HL-60 (cell line): Measurements from ENCODE around the gene C14orf93.

ENCODE experiments used
- DNase-seq, 2 experiments: peaks; one replicate each; pipeline ENCODE4 v3.0.0-alpha.2; 2010 to 2020; ENCODE audit warnings: low read depth in 1 of 2, low spot score in 1 of 2
- H3K27ac ChIP-seq: fragments of 250-450 bp; sonication (Bioruptor Pico); replicated peaks from 2 replicates; pipeline ENCODE4 v1.5.1; 2020; ENCODE audit warnings: mild to moderate bottlenecking, moderate library complexity
- H3K27me3 ChIP-seq: fragments of 250-450 bp; sonication (Bioruptor Pico); 2 replicates; pipeline ENCODE4 v1.5.1; 2021; ENCODE audit warnings: mild to moderate bottlenecking, moderate library complexity; ENCODE audit not compliant: insufficient read depth, poor library complexity, severe bottlenecking
- H3K4me3 ChIP-seq: replicated peaks from 2 replicates; pipeline ENCODE4 v1.5.1; 2011; ENCODE audit warnings: mild to moderate bottlenecking, control low read depth, low read length; ENCODE audit not compliant: insufficient read depth
- CTCF ChIP-seq: IDR thresholded peaks from one replicate; pipeline ENCODE4 v1.5.1; 2011; ENCODE audit warnings: low read length, control low read depth, inconsistent platforms; ENCODE audit not compliant: insufficient read depth
- GABPA ChIP-seq: IDR thresholded peaks from 2 replicates; pipeline ENCODE4 v1.6.1; 2012; ENCODE audit warnings: low read depth
- POLR2AphosphoS5 ChIP-seq: IDR thresholded peaks from 2 replicates; pipeline ENCODE4 v1.6.1; 2012; ENCODE audit warnings: low read depth
- REST ChIP-seq: IDR thresholded peaks from 2 replicates; pipeline ENCODE4 v1.6.1; 2012; ENCODE audit warnings: low read depth; ENCODE audit not compliant: insufficient replicate concordance
- SPI1 ChIP-seq: IDR thresholded peaks from 2 replicates; pipeline ENCODE4 v1.6.1; 2012; ENCODE audit warnings: low read depth, mild to moderate bottlenecking, borderline replicate concordance

The C14orf93 gene

GRCh38 chr14:22995889-22996625 lies 13.9 kb downstream of the C14orf93 start:
- TF ChIP-seq CTCF (no peak), REST (no peak), SPI1 (no peak), GABPA (no peak), POLR2AphosphoS5 (no peak)
- Histone ChIP-seq H3K4me3 (no peak overlapping the region), H3K27me3 (no peaks in the 10 kb centered on the region), H3K27ac (no peak overlapping the region)
- DNase-seq = no peak

GRCh38 chr14:22994762-22995275 lies 15.1 kb downstream of the C14orf93 start:
- H3K27me3 ChIP-seq = no peaks in the 10 kb centered on the region
- H3K4me3 ChIP-seq = no peak overlapping the region
- peak in 1 of 2 experiments; percentile 42 for DNase-seq
- H3K27ac ChIP-seq = no peak overlapping the region
- TF ChIP-seq REST = no peak
- TF ChIP-seq CTCF = peak; percentile 43

GRCh38 chr14:22993517-22993916 lies 16.4 kb downstream of the C14orf93 start:
- Histone ChIP-seq H3K4me3 (no peak overlapping the region), H3K27me3 (no peaks in the 10 kb centered on the region), H3K27ac (no peak overlapping the region)
- DNase-seq = no peak
- no peak for TF ChIP-seq POLR2AphosphoS5
- no peak for TF ChIP-seq SPI1
- TF ChIP-seq GABPA = no peak
- no peak for TF ChIP-seq CTCF
- TF ChIP-seq REST = no peak
